Sigmoid colon (tissue), 7 donors: ENCODE data around the gene PLEKHN1. TPM values are rescaled to one million over a fixed set of nuclear protein-coding genes. Genes with fewer than 3 reads are reported as not detected.

Experiments used
- DNase-seq: peaks from one replicate; pipeline ENCODE4 v3.0.0-alpha.2; 2019
- H3K27ac ChIP-seq, 4 donors: fragments of 200-600 bp; sonication (generic); one replicate each; pipeline ENCODE4 v1.5.1; 2016 to 2019; ENCODE audit warnings: mild to moderate bottlenecking in 1 of 4
- H3K27me3 ChIP-seq, 3 donors: fragments of 200-600 bp; sonication (generic); one replicate each; pipeline ENCODE4 v1.5.1; 2019; ENCODE audit warnings: mild to moderate bottlenecking in 1 of 3
- H3K36me3 ChIP-seq, 4 donors: fragments of 200-600 bp; sonication (generic); one replicate each; pipeline ENCODE4 v1.5.1; 2016 to 2019
- H3K4me1 ChIP-seq, 4 donors: fragments of 200-600 bp; sonication (generic); one replicate each; pipeline ENCODE4 v1.5.1; 2017 to 2019
- H3K4me3 ChIP-seq, 4 donors: fragments of 200-600 bp; sonication (generic); one replicate each; pipeline ENCODE4 v1.5.1; 2017 to 2019; ENCODE audit warnings: mild to moderate bottlenecking in 2 of 4, moderate library complexity in 1 of 4
- H3K9me3 ChIP-seq, 4 donors: fragments of 200-600 bp in 3 of 4; sonication (generic) in 3 of 4; one replicate each; pipeline versions ENCODE4 v1.5.1 to v1.6.1; 2013 to 2019
- EP300 ChIP-seq, 4 donors: sonication (generic); formaldehyde crosslinking; IDR thresholded peaks; one replicate each; pipeline ENCODE4 v1.6.1; 2017; ENCODE audit warnings: antibody characterized with exemption in 4 of 4
- POLR2A ChIP-seq, 2 donors: fragments of 450-650 bp; IDR thresholded peaks; one replicate each; pipeline ENCODE4 v1.6.1; 2016; ENCODE audit warnings: antibody characterized with exemption in 2 of 2, mild to moderate bottlenecking in 2 of 2, moderate library complexity in 2 of 2
- POLR2AphosphoS5 ChIP-seq, 4 donors: sonication (generic); formaldehyde crosslinking; IDR thresholded peaks; one replicate each; pipeline ENCODE4 v1.6.1; 2017; ENCODE audit warnings: antibody characterized with exemption in 4 of 4
- WGBS, 2 donors: extraction: QIAGEN DNeasy Blood & Tissue Kit; methylation state at CpG; one replicate each; pipeline ENCODE4 v1.1.7; 2013; 5-methylcytosine and 5-hydroxymethylcytosine counted together
- intact Hi-C: fragments of 100-400 bp; cut with DNase I; formaldehyde crosslinking; loops from one replicate; pipeline ENCODE4 v1.15.1; 2023
- polyA plus RNA-seq, 3 donors: library from polyadenylated mRNA; stranded (reverse); fragments of 200-250 nt; gene quantifications; one replicate each; pipeline ENCODE4 v1.2.3, GENCODE V29; 2013
- total RNA-seq, 4 donors: library from RNA; depleted of rRNA; stranded (reverse); fragments of >200 nt; gene quantifications; one replicate each; pipeline ENCODE4 v1.1.0, GENCODE V29; 2016
- TF ChIP-seq, protein P1 (sequence below), 4 experiments: fragments of 450-650 bp in 3 of 4; fragments of 200-600 bp in 1 of 4; IDR thresholded peaks; one replicate each; pipeline ENCODE4 v1.5.1; 2016 to 2019; ENCODE audit warnings: antibody characterized with exemption in 4 of 4, mild to moderate bottlenecking in 3 of 4, moderate library complexity in 2 of 4
- donor health status: healthy with polysubstance abuse.
- donor health status: Bipolar disorder and iron deficiency.
- donor health status: healthy.

Gene PLEKHN1
- total and polyA plus RNA-seq, 7 donors, result 0.46 to 1.5 TPM; not detected in 5

DNA sequence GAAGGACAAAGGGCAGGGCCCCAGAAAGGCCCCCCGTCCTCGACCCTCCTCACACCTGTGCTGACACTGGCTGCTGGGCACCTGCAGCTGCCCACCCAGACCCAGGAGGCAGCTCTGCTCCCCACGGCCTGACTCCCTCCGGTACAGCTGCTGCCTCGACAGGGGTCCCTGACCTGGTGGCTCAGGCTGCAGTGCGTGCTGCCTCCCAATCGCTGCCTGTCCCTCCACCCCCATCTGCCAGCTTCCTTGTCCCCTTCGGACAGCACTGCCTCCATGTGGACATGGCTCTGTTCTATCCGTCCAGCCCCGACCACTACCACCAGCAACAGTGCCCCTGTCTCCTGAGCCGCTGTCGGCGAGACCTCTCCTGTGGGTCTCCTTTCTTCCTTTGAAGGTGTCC is 11.4 kb upstream of the PLEKHN1 start:
- WGBS, 2 donors, result 92 to 93% methylated on average over 13 of the region's 13 CpGs
- no peaks in the 10 kb centered on the region for H3K9me3 ChIP-seq
- peaks cover 55 to 72% (median 56%) of the 10 kb centered on the region in 4 donors for H3K36me3 ChIP-seq
- no peak overlapping the region for H3K4me3 ChIP-seq
- TF ChIP-seq POLR2AphosphoS5 (IDR thresholded peaks at IDR 0.05) (no peak), EP300 (IDR thresholded peaks at IDR 0.05) (no peak), POLR2A (IDR thresholded peaks at IDR 0.05) (no peak)
- TF ChIP-seq, protein P1, sequence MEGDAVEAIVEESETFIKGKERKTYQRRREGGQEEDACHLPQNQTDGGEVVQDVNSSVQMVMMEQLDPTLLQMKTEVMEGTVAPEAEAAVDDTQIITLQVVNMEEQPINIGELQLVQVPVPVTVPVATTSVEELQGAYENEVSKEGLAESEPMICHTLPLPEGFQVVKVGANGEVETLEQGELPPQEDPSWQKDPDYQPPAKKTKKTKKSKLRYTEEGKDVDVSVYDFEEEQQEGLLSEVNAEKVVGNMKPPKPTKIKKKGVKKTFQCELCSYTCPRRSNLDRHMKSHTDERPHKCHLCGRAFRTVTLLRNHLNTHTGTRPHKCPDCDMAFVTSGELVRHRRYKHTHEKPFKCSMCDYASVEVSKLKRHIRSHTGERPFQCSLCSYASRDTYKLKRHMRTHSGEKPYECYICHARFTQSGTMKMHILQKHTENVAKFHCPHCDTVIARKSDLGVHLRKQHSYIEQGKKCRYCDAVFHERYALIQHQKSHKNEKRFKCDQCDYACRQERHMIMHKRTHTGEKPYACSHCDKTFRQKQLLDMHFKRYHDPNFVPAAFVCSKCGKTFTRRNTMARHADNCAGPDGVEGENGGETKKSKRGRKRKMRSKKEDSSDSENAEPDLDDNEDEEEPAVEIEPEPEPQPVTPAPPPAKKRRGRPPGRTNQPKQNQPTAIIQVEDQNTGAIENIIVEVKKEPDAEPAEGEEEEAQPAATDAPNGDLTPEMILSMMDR (IDR thresholded peaks at IDR 0.05), result no peak
- peaks cover 0 to 31% (median 26%) of the 10 kb centered on the region in 4 donors for H3K4me1 ChIP-seq
- H3K27ac ChIP-seq, result no peak overlapping the region
- DNase-seq, result no peak
- intact Hi-C loops, result loop anchor here (5.0 kb wide), 1 partner anchor 48 kb away; no protein-coding TSS in a partner anchor
- no peaks in the 10 kb centered on the region for H3K27me3 ChIP-seq

DNA sequence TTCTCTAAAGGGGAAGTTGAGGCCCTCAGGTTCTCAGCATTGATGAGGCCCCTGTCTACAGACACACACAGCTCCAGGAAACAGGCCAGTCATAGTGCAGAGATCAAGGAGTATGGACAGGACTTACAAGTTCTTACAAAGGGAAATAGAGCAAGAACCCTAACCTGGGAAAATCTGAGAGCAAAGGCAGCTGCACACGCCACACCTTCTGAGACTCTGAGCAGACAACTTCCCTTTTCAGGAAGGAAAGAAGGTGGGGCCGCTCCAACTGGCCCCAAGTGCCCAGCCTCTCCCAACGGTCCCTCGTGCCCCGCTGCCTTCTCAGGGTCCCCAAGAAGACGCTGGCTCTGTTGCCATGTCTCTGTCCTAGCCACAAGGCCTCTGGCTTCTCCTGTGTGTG is 10.8 kb upstream of the PLEKHN1 start:
- H3K4me3 ChIP-seq, result no peak overlapping the region
- H3K27ac ChIP-seq, result no peak overlapping the region
- TF ChIP-seq POLR2A (IDR thresholded peaks at IDR 0.05) (no peak), POLR2AphosphoS5 (IDR thresholded peaks at IDR 0.05) (no peak), EP300 (IDR thresholded peaks at IDR 0.05) (no peak)
- TF ChIP-seq, protein P1 (IDR thresholded peaks at IDR 0.05), result no peak
- no peak for DNase-seq
- H3K36me3 ChIP-seq, result peaks cover 51 to 66% (median 53%) of the 10 kb centered on the region in 4 donors
- no peaks in the 10 kb centered on the region for H3K27me3 ChIP-seq
- no peaks in the 10 kb centered on the region for H3K9me3 ChIP-seq
- H3K4me1 ChIP-seq, result peaks cover 0 to 36% (median 29%) of the 10 kb centered on the region in 4 donors
- 67 to 89% methylated on average over 6 of the region's 6 CpGs for WGBS, 2 donors
- intact Hi-C loops, result loop anchor here (5.0 kb wide), 1 partner anchor 48 kb away; no protein-coding TSS in a partner anchor

DNA sequence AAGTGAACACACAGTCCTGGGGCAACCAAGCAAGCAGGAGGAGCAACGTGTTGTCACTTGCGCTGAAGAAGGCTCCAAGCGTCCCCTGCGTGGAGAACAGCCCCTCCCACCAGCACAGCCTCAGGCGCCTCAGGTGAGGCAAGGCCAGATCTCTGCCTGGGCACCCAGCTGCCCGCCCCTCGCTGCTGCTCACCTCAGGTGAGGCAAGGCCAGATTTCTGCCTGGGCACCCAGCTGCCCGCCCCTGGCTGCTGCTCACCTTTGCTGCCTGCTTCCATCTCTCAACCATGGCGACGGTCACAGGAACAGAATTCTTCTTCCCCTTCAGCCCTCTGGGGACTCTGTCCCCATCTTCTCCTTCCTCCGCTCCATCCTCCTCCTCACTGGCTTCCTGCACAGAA is 9.6 kb upstream of the PLEKHN1 start:
- Histone ChIP-seq H3K27me3 (no peaks in the 10 kb centered on the region), H3K4me1 (peaks cover 0 to 45% (median 36%) of the 10 kb centered on the region in 4 donors), H3K36me3 (peaks cover 46 to 54% (median 47%) of the 10 kb centered on the region in 4 donors), H3K4me3 (no peak overlapping the region), H3K9me3 (no peaks in the 10 kb centered on the region), H3K27ac (no peak overlapping the region)
- 93 to 95% methylated on average over 11 of the region's 11 CpGs for WGBS, 2 donors
- DNase-seq, result no peak
- TF ChIP-seq EP300 (IDR thresholded peaks at IDR 0.05), result no peak
- no peak for TF ChIP-seq POLR2A (IDR thresholded peaks at IDR 0.05)
- no peak for TF ChIP-seq POLR2AphosphoS5 (IDR thresholded peaks at IDR 0.05)
- intact Hi-C loops, result loop anchor here (5.0 kb wide), 1 partner anchor 49 kb away; no protein-coding TSS in a partner anchor

DNA sequence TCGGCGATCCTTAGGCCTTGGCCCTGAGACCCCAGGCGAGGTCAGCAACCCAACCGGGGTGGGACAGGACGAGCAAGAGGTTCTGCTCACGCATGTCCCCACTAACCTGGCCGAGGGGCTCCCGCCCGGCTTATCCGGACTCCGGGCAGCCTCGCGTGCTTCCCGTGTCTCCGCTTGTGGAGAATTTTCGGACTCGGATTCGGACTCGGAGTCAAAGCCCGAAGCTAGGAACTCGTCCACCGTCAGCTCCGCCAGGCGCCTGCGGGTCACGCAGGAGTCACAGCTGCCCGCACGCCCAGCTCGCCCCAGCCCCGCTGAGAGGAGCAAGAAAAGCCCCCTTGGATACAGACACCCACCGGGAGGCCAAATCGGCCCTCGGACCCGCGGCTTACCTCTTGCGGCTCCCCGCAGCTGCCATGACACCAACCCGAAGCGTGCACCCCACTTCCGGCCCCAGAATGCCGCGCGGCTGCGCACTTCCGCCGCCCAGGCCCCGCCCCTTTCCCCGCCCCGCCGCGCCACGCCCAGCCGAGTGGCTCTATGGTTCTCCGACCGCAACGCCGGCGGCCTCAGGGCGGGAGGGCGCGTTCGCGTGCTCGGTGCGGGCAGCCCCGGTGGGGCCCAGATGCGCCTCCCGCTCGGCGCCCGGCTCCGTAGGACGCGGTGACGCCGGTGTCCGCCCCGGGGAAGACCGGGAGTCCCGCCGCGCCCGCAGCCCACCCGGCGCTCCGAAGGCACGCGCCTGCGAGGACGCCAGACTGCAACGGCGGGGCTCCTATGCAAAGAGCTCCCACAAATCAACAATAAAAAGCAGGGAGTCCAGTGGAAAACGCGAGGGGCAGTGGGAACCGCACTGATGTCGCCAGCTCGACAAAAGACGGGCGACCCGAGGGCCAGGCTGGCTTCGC is 7.2 kb upstream of the PLEKHN1 start, which contains the start of gene NOC2L:
NOC2L (minus strand) TSS at position 434 of the 908 bp plus-strand sequence; CDS start at position 418, 16 bp downstream.
- H3K27me3 ChIP-seq, result no peaks in the 10 kb centered on the region
- TF ChIP-seq, protein P1 (IDR thresholded peaks at IDR 0.05), result no peak
- TF ChIP-seq POLR2A (IDR thresholded peaks at IDR 0.05) (peak in 1 of 2 donors; percentile 51), POLR2AphosphoS5 (IDR thresholded peaks at IDR 0.05) (peak; percentile 59 to 75 (median 67)), EP300 (IDR thresholded peaks at IDR 0.05) (no peak)
- no peaks in the 10 kb centered on the region for H3K9me3 ChIP-seq
- 7 to 10% methylated on average over 101 of the region's 101 CpGs for WGBS, 2 donors
- H3K27ac ChIP-seq, result peak within 1 kb of the TSS; percentile 38 to 69 (median 66)
- intact Hi-C loops, result loop anchor here (1.0 to 5.0 kb wide), 2 partner anchors 42 to 52 kb away; no protein-coding TSS in a partner anchor
- peak; percentile 95 for DNase-seq
- peaks cover 0 to 48% (median 38%) of the 10 kb centered on the region in 4 donors for H3K4me1 ChIP-seq
- peak within 1 kb of the TSS; percentile 70 to 100 (median 86) for H3K4me3 ChIP-seq
- H3K36me3 ChIP-seq, result peaks cover 22 to 44% (median 24%) of the 10 kb centered on the region in 4 donors
